SK-N-SH (cell line): ENCODE measurements around the gene PEX5.

Source experiments
- CTCF ChIP-seq: fragments of 200-600 bp; sonication (generic); IDR thresholded peaks from 2 replicates; pipeline ENCODE4 v1.6.1; 2017; ENCODE audit warnings: antibody characterized with exemption, mild to moderate bottlenecking, moderate library complexity
- ELF1 ChIP-seq: IDR thresholded peaks from 2 replicates; pipeline ENCODE4 v1.4.0; 2012
- PBX3 ChIP-seq: IDR thresholded peaks from 2 replicates; pipeline ENCODE4; 2012
- TCF12 ChIP-seq: IDR thresholded peaks from 2 replicates; pipeline ENCODE4 v1.4.0; 2012
- YY1 ChIP-seq: IDR thresholded peaks from 2 replicates; pipeline ENCODE4 v1.4.0; 2012; ENCODE audit warnings: low read depth, mild to moderate bottlenecking

GRCh38 chr12:7146228-7146627 is 43.3 kb upstream of the PEX5 start:
- TF ChIP-seq TCF12 (no peak), YY1 (no peak), CTCF (no peak), ELF1 (no peak), PBX3 (no peak)
